T-helper 2 cell (primary cell): ENCODE measurements around the gene CACNG6.
"Not testable (repeated sequence)": the region's sequence is repeated elsewhere in the genome, so short reads cannot be mapped to it uniquely, and the experiment has no call there.

Experiments used
- DNase-seq, 5 experiments: peaks; one replicate each; pipeline versions ENCODE4 v3.0.0 to v3.0.0-alpha.2; 2012 to 2022

Gene CACNG6

DNA sequence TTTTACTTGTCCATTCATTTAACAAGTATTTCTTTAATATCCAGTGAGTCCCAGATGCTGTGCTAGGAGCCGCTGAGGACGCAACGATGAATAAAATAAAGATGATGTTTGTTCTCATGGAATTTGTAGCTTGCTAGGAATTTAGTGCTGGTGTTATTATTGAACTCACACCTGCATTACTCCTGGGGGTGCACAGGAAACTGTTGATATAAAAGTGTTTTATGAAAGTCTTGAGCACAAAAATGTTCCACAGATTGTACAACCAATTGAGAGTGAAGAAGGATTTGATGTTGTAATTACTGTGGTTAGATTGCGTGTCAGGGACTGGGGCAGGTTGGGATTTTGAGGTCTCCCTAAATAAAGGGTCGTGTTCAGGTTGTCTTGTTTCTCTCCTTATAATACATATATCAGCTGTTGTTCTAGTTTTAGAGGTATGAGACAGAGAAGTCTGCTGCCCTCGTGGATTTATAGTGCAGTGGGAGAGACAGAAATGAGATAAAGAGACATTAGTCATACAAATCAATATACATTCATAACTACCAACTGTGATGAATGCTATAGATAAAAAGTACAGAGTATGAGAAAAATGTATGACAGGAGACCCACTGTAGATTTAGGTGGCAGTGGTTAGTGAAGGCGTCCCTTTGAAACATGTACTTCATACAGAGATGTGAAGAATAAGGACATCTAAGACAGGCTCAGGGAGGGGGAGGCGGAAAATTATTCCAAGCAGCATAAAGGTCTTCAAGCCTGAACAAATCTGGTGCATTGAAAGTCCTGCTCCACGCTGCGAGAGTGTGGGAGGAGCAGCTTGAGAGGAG, 11.3 kb downstream of the CACNG6 start:
- no peak for DNase-seq

DNA sequence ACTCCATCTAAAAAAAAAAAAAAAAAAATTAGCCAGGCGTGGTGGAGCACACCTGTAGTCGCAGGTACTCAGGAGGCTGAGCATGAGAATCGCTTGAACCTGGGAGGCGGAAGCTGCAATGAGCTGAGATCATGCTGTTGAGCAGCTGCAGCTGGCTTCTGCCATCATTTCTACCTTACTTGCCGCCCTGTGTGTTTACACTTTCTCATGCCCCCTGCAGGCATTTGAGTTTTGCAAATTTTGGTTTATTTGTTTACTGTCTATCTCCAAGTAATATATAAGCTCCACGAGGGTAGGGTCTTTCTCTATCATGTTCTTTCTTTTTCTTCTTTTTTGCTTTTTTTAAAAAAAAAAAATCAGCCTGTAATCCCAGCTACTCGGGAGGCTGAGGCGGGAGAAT, 18.0 kb downstream of the CACNG6 start:
- no peak for DNase-seq

DNA sequence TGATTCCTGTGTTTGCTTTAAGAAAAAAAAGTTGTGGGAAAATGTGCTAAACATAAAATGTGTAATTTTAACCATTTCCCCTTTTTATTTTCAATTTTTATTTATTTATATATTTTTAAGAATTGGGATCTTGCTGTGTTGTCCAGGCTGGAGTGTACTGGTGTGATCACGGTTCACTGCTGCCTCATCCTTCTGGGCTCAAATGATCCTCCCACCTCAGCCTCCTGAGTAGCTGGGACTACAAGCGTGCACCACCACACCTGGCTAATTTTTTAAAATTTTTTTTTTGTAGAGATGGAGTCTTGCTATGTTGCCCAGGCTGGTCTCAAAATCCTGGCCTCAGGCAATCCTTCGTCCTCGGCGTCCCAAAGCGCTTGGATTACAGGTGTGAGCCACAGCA, 19.0 kb downstream of the CACNG6 start:
- DNase-seq, result no peak

DNA sequence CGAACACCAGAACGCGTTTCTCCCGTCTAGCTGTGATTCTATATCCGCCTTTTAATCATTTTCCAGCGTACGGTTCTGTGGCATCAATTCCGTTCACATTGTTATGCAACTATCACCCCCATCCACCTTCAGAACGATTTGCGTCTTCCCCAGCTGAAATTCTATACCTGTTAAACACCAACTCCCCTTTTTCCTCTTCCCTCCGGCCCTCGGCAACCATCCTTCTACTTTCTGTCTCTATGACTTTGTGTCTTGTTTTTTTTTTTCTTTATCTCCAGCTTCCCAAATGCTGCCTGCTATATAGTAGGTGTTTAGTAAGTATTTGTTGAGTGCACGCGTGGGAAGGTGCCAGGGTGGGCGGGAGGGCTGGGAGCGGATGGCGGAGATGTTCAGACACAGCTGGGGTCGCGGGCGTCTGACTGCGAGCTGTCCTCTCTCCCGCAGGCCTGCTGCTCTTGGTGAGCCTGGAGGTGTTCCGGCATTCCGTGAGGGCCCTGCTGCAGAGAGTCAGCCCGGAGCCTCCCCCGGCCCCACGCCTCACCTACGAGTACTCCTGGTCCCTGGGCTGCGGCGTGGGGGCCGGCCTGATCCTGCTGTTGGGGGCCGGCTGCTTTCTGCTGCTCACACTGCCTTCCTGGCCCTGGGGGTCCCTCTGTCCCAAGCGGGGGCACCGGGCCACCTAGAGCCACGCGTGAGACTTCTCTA, 20.2 kb downstream of the CACNG6 start:
- no peak for DNase-seq

DNA sequence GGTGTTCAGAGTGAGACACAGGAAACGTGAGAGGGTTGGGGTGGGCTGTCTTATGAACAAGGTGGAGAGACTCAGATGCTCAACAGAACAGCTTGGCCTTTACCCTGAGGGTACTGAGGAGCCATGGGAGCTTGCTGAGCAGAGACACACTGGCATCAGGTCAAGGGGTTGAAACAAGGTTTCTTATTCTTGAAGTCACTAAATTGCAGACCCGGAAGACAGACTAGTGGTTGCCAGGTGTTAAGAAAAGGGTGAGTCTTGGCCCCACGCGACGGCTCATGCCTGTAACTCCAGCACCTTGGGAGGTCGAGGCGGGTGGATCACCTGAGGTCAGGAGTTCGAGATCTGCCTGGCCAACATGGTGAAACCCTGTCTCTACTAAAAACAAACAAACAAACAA, 22.4 kb downstream of the CACNG6 start:
- no peak for DNase-seq

DNA sequence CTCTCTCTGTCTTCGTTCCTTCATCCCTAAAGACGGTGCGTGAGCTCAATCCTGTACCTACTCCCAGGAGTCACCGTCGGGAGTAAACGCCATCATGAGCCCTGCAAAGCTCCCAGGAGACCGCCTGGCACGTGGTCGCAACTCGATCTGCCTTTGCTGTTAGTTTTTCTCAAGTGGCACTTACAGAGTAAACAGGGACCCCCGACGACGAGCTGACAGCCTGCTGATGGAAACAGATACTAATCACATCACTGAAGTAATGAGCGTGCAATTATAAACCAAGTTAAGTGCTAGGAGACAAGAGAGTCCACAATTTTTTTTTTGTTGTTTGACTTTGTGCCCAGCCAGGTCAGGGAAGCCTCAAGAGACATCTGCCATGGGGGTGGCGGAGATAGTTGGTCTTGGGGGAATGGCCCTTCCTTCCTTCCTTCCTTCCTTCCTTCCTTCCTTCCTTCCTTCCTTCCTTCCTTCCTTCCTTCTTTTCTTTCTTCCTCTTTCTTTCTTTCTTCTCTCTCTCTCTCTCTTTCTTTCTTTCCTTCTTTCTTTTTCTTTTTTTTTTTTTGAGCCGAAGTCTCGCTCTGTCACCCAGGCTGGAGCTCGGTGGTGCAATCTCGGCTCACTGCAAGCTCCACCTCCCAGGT, 23.6 kb downstream of the CACNG6 start:
- DNase-seq, result no peak

DNA sequence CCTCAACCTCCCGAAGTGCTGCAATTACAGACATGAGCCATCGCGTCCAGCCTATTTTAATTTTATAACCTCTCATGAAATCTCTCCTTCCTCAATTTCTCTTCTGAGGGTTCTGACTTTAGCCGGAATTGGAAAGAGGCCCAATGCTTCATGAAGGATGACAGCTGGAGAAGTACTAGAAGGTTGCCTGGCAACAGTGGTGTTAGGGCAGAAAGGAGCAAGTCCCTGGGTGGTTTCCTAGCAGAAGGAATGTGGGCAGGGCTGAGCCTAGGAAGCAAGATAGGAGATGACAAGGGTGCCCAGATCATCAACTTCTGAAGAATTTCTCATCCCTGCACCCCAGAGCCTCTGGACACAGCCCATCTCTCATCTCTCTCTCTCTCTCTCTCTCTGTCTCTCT, 25.8 kb downstream of the CACNG6 start:
- no peak for DNase-seq

DNA sequence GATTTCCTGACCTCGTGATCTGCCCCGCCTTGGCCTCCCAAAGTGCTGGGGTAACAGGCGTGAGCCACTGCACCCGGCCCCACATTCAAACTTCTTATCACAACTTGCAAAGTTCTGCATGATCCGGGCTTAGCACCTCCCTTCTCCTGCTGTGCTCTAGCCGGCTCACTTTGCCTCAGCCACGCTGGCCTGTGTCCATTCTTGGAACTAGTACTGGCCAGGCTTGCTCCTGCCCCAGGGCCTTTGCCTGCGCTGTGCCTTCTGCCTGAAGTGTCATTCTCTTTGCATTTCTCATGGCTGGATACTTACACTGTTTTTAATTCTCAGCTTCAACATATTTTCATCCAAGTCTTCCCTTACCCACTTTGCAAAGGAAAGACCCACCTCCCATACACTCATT, 29.9 kb downstream of the CACNG6 start:
- DNase-seq, result no peak

DNA sequence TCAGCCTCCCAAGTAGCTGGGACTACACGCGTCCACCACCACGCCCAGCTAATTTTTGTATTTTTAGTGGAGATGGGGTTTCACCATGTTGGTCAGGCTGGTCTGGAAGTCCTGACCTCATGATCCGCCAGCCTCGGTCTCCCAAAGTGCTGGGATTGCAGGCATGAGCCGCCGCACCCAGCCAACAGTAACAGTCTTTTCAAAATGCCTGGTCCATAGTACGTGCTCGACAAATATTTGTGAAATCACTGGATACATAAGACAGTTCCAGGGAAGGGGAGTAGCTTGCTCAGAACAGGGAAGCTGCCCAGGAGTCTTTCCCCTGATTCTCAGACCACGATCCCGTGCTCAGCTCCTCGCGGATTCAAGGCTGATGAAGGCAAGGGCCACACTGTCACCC, 30.5 kb downstream of the CACNG6 start:
- no peak for DNase-seq

DNA sequence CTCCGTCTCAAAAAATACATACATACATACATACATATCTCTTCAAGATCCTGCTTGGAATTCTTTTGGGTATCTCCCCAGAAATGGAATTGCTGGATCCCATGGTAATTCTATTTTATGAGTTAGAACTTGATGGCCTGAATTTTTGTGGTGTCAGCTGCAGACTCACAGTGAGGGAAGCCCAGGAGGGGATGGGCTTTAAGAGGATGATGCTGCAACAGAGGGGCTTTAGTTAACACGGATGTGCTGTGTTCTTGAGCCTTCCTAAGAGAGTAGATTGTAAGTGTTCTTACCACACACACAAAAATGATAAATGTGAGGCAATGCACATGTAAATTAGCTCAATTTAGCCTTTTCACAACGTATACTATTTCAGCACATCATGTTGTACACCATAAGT, 31.8 kb downstream of the CACNG6 start:
- no peak for DNase-seq

DNA sequence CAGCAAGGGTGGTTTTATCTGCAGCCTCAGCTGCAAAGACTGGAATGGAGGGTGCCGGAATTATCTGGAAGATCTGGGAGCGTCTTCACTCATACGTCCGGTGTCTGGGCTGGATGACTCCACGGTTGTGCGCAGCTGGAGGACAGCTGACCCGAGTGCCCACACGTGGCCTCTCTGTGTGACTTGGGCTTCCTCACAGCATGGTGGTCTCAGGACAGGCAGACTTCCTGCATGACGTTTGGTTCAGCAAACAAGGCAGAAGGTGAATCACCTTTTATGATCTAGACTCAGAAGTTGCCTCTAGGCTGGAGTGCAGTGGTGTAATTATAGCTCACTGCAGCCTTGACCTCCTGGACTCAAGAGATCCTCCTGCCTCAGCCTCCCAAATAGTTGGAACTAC, 33.2 kb downstream of the CACNG6 start:
- no peak for DNase-seq

DNA sequence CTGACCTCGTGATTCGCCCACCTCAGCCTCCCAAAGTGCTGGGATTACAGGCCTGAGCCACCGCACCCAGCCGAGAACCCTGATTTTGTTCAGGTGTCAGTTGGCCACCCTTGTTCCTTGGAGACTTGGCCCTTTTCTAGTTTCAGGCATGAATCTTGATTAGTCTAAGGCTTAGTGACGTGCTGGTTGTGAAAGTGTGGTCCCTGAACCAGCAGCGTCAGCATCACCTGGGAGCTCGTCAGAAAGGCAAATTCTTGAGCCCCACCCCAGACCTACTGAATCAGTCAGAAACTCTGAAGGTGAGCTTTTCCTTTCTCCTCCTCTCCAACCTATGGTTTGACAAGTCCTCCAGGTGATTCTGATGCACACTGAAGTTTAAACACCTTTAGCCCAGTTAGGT, 35.2 kb downstream of the CACNG6 start:
- DNase-seq, result no peak

DNA sequence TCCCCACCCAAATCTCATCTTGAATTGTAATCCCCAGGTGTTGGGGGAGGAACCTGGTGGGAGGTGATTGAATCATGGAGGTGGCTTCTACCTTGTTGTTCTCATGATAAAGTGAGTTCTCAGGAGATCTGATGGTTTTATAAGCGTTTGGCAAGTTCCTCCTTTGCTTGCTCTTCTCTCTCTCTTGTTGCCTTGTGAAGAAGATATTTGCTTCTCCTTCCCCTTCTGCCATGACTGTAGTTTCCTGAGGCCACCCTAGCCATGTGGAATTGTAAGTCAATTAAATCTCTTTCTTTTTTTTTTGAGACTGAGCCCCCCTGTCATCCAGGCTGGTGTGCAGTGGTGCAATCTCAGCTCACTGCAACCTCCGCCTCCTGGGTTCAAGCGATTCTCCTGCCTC, 37.9 kb downstream of the CACNG6 start:
- DNase-seq, result no peak

DNA sequence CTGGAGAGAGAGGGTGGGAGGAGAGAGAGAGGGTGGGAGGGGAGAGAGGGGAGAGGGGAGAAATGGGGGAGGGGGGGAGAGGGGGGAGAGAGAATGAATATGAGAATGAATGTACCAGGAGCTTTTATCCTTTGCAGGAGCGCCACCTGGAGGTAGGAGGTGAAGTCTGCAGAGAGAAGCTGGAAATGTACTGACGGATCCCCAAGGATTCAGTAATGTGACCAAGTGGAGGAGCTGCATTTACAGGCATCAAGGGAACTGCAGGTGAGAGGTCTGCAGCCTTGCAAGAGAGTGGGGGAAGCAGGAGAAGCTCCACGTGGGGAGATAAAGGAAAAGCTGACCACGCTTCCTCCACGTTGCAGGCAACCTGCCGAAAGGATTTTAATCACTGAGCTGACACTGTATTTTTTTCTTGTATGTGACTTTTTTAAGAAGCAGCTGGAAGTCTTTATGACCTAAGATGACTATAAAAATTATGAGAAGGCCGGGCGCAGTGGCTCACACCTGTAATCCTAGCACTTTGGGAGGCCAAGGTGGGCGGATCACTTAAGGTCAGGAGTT, 38.6 kb downstream of the CACNG6 start:
- peak in 4 of 5 experiments; percentile 10 to 44 (median 26) for DNase-seq

DNA sequence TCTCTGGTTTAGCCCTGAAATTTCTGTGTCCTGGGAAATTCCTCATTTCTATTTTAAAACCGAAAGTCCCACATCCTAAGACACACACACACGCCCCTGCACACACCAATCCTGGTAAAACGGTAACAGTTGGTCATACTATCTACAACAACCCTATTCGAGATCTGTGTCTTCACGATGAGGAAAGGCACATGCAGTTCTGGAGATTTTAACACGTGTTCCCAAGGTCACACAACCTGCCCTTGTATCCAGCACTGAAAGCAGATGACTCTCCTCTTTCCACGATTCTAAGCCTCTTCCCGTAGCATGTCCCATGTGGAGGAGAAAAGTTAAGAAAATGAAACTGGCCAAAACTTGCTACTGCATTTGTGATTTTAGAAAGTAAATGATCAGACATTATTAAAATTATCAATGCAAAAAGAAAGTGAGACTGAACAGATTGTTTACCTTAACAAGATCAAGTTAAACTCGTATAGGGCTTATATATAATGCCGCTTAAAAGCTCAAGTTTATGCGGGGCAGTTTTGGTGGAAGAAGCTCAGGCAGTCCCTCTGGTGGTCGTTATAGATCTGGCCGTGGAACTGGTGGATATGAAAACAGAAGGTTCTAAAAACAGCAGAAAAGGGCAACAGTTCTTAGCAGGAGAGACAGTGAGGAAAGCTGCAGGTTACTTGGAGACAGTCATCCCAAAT, 39.6 kb downstream of the CACNG6 start:
- DNase-seq, result no peak

DNA sequence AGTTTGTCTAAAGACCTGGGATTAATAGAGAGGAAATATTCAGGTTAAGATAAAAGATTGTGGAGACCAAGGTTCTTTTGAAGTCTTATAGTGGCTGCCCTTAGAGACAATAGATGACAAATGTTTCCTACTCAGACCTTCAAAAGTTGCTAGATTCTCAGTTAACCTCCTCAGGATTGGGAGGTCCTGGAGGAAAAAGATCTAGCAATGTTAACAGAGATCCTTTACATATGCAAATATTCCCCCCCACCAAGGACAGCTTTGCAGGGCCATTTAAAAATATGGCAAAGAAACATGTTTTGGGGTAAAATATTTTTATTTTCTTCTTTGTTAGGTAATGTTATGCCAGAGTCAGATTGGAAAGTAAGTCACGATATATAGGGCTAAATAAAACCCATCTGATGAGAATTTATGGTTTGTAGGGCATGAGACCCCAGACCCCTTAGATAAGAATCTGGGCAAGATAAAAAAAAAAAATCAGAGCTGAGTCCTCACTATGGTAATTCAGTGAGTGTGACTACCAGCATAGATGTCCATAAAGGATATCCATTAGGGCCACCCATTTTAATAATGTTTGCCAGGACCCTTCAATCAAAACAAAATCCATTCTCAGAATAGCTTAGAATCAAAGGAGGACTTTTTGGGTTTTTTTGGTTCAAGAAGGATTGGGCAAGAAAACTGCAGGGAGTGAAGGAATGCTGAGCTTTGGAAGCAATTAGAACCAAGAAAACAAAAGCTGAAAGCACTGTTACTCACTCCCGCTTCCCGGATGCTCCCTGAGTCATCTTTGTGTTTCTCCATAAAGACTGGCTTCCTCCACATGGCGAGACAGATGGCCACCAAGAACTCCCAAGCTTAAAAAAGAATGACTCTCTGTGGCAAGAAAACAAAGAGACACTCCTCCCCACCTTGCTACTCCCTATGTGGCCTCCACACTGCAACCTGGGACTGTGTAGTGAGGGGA, 44.1 kb downstream of the CACNG6 start:
- no peak for DNase-seq

DNA sequence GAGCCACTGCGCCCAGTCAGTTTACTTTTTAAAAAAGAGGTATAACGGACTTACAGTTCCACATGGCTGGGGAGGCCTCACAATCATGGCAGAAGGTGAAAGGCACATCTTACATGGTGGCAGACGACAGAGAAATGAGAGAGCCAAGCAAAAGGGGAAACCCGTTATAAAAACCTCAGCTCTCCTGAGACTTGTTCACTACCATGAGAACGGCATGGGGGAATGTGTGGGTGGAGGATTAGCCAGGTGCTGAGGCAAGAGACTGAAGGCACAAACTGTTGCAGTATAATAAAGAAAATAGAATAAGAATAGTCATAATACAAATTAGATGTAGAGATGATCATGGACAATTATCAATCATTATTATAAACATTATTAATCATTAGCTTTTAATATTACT, 45.1 kb downstream of the CACNG6 start:
- DNase-seq, result not testable (repeated sequence)

DNA sequence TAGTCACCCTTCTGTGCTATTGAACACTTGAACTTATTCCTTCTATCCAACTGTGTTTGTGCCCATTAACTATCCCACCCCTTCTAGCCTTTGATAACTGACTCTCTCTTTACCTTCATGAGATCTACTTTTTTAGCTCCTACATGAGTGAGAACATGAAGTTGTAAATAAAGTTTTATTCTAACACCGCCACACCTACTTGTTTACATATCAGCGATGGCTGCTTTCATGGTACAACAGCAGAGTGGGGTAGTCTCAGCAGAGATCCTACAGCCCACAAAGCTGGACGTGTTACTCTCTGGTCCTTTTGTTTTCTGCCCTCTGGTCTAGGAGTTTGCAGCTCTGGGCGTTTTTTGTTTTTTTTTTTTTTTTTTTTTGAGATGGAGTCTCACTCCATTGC, 48.6 kb downstream of the CACNG6 start:
- no peak for DNase-seq

DNA sequence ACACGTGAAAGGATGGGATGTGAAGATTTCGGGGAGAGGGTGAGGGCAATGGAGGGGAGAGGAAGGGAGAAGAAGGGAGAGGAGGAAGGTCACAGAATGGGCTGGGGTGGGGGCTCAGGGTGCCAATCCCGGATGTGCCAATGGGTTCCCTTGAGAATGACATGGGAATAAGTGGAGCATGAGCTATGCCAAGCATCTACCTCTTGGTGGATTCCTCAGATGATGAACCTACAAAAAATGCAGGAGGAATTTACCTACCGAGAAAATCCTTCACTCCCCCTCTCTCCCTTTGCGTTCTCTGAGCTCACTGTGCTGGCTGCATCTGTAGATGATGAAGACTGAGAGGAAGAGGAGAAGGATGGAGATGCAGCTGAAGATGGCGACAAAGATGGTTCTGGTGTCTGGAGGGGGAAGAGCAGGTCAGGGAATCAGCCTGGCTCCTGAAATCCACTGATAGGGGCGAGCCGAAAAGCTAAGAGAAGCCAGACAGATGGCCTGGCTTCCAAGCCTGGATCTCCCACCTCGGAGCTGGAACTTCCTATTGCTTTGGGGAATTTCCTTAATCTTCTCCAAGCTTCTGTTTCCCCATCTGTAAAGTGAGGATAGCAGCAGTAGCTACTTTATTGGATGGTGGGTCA, 50.7 kb downstream of the CACNG6 start:
- DNase-seq, result no peak

DNA sequence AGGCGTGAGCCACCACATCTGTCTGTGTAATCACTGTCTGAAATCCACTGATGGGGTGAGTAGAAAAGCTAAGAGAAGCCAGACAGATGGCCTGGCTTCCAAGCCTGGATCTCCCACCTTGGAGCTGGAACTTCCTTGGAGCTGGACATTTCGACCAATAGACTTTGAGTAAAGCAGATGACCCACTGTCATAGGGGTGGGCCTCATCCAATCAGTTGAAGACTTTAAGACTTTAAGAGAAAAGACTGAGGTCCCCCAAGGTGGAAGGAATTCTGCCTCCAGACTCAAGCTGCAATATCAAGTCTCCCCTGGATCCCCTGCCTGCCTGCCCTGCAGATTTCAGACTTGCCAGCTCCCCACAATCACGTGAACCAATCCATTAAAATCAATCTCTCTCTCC, 51.6 kb downstream of the CACNG6 start:
- DNase-seq, result no peak

DNA sequence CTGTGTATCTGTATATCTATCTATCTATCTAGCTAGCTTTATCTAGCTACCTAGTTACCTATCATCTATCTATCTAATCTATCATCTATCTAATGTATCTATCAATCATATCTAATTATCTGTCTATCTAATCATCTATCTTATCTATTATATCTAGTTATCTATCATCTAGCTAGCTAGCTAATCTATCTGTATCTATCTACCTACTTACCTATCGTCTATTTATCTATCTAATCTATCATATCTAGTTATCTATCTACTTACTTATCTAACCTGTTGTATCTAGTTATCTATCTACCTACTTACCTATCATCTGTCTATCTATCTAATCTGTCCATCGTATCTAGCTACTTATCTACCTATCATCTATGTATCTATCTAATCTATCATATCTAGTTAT, 54.3 kb downstream of the CACNG6 start:
- no peak for DNase-seq
